Adipocyte (in vitro differentiated cells): ENCODE results near the gene ABCD2.
"Not testable (repeated sequence)": the region's sequence is repeated elsewhere in the genome, so short reads cannot be mapped to it uniquely, and the experiment has no call there.

Experiments used
- DNase-seq: peaks from one replicate; pipeline ENCODE4 v3.0.0-alpha.2; 2015; ENCODE audit warnings: low read depth
- H3K27me3 ChIP-seq: replicated peaks from 2 replicates; pipeline ENCODE4 v1.7.0; 2013; ENCODE audit warnings: mild to moderate bottlenecking, low read length, moderate library complexity; ENCODE audit not compliant: control insufficient read depth, insufficient read depth
- H3K36me3 ChIP-seq: 2 replicates; pipeline ENCODE4 v1.7.0; 2013; ENCODE audit warnings: low read length, mild to moderate bottlenecking, moderate library complexity; ENCODE audit not compliant: control insufficient read depth, insufficient read depth, severe bottlenecking
- H3K4me1 ChIP-seq: 2 replicates; pipeline ENCODE4 v1.7.0; 2013; ENCODE audit warnings: mild to moderate bottlenecking, low read length, moderate library complexity; ENCODE audit not compliant: control insufficient read depth, insufficient read depth
- H3K4me3 ChIP-seq: 2 replicates; pipeline ENCODE4 v1.7.0; 2013; ENCODE audit warnings: mild to moderate bottlenecking, low read length, moderate library complexity
- H3K9ac ChIP-seq: 2 replicates; pipeline ENCODE4 v1.7.0; 2013; ENCODE audit warnings: mild to moderate bottlenecking, low read length, moderate library complexity
- H3K9me3 ChIP-seq: 2 replicates; pipeline ENCODE4 v1.7.0; 2013; ENCODE audit warnings: mild to moderate bottlenecking, low read length, moderate library complexity; ENCODE audit not compliant: control insufficient read depth

Gene ABCD2

GRCh38 chr12:39587225-39587624 is 32.4 kb downstream of the ABCD2 start:
- no peak overlapping the region for H3K4me3 ChIP-seq
- no peaks in the 10 kb centered on the region for H3K27me3 ChIP-seq
- DNase-seq = no peak
- peak overlapping the region; percentile 66 for H3K9ac ChIP-seq
- H3K36me3 ChIP-seq = peaks cover 27% of the 10 kb centered on the region
- H3K4me1 ChIP-seq = peaks cover 45% of the 10 kb centered on the region
- H3K9me3 ChIP-seq = peaks cover 6% of the 10 kb centered on the region

GRCh38 chr12:39586816-39587215 is 32.8 kb downstream of the ABCD2 start:
- Histone ChIP-seq H3K9ac (peak overlapping the region; percentile 66), H3K27me3 (no peaks in the 10 kb centered on the region), H3K4me3 (no peak overlapping the region), H3K9me3 (peaks cover 6% of the 10 kb centered on the region), H3K4me1 (peaks cover 45% of the 10 kb centered on the region), H3K36me3 (peaks cover 27% of the 10 kb centered on the region)
- DNase-seq = peak; percentile 4

- Histone ChIP-seq H3K4me1 (peaks cover 37% of the 10 kb centered on the region), H3K9me3 (peaks cover 6% of the 10 kb centered on the region), H3K36me3 (peaks cover 46% of the 10 kb centered on the region), H3K27me3 (no peaks in the 10 kb centered on the region), H3K4me3 (peak overlapping the region; percentile 42), H3K9ac (peak overlapping the region; percentile 89)
- no peak for DNase-seq
Observed at GRCh38 chr12:39581592-39581991, 38.0 kb downstream of the ABCD2 start.

GRCh38 chr12:39575498-39575875 is 44.1 kb downstream of the ABCD2 start:
- Histone ChIP-seq H3K27me3 (no peaks in the 10 kb centered on the region), H3K36me3 (peaks cover 70% of the 10 kb centered on the region), H3K4me1 (peaks cover 17% of the 10 kb centered on the region), H3K9ac (no peak overlapping the region), H3K9me3 (no peaks in the 10 kb centered on the region), H3K4me3 (no peak overlapping the region)
- no peak for DNase-seq

- H3K4me3 ChIP-seq = no peak overlapping the region
- no peaks in the 10 kb centered on the region for H3K9me3 ChIP-seq
- DNase-seq = no peak
- no peak overlapping the region for H3K9ac ChIP-seq
- H3K27me3 ChIP-seq = no peaks in the 10 kb centered on the region
- H3K4me1 ChIP-seq = peaks cover 12% of the 10 kb centered on the region
- H3K36me3 ChIP-seq = peaks cover 76% of the 10 kb centered on the region
Observed at GRCh38 chr12:39574785-39575497, 44.7 kb downstream of the ABCD2 start.

- Histone ChIP-seq H3K9ac (no peak overlapping the region), H3K27me3 (no peaks in the 10 kb centered on the region), H3K4me3 (no peak overlapping the region), H3K4me1 (peaks cover 9% of the 10 kb centered on the region), H3K9me3 (peaks cover 4% of the 10 kb centered on the region), H3K36me3 (peaks cover 80% of the 10 kb centered on the region)
- DNase-seq = no peak
Observed at GRCh38 chr12:39574378-39574777, 45.2 kb downstream of the ABCD2 start.

GRCh38 chr12:39573971-39574370 is 45.6 kb downstream of the ABCD2 start:
- Histone ChIP-seq H3K9me3 (peaks cover 8% of the 10 kb centered on the region), H3K27me3 (no peaks in the 10 kb centered on the region), H3K9ac (no peak overlapping the region), H3K36me3 (peaks cover 80% of the 10 kb centered on the region), H3K4me3 (no peak overlapping the region), H3K4me1 (peaks cover 9% of the 10 kb centered on the region)
- DNase-seq = no peak

- Histone ChIP-seq H3K9ac (no peak overlapping the region), H3K36me3 (peaks cover 78% of the 10 kb centered on the region), H3K9me3 (peaks cover 11% of the 10 kb centered on the region), H3K27me3 (no peaks in the 10 kb centered on the region), H3K4me3 (no peak overlapping the region), H3K4me1 (peaks cover 9% of the 10 kb centered on the region)
- no peak for DNase-seq
Observed at GRCh38 chr12:39572551-39572950, 47.1 kb downstream of the ABCD2 start.

- H3K9ac ChIP-seq = no peak overlapping the region
- no peaks in the 10 kb centered on the region for H3K27me3 ChIP-seq
- peaks cover 72% of the 10 kb centered on the region for H3K36me3 ChIP-seq
- H3K9me3 ChIP-seq = peaks cover 11% of the 10 kb centered on the region
- DNase-seq = no peak
- H3K4me1 ChIP-seq = peaks cover 9% of the 10 kb centered on the region
- no peak overlapping the region for H3K4me3 ChIP-seq
Observed at GRCh38 chr12:39571351-39571750, 48.3 kb downstream of the ABCD2 start.

GRCh38 chr12:39553476-39553875 is 66.1 kb downstream of the ABCD2 start:
- H3K9me3 ChIP-seq = peaks cover 7% of the 10 kb centered on the region
- no peaks in the 10 kb centered on the region for H3K27me3 ChIP-seq
- no peak for DNase-seq
- no peak overlapping the region for H3K4me3 ChIP-seq
- peaks cover 47% of the 10 kb centered on the region for H3K36me3 ChIP-seq
- H3K9ac ChIP-seq = no peak overlapping the region
- no peaks in the 10 kb centered on the region for H3K4me1 ChIP-seq

- not testable (repeated sequence) for H3K27me3 ChIP-seq, H3K9me3 ChIP-seq, H3K36me3 ChIP-seq, H3K4me3 ChIP-seq, DNase-seq, H3K9ac ChIP-seq
- H3K4me1 ChIP-seq = peaks cover 14% of the 10 kb centered on the region
Observed at GRCh38 chr12:39544211-39544610, 75.4 kb downstream of the ABCD2 start.

GRCh38 chr12:39541471-39541870 is 78.1 kb downstream of the ABCD2 start:
- Histone ChIP-seq H3K9me3 (no peaks in the 10 kb centered on the region), H3K4me3 (no peak overlapping the region), H3K36me3 (no peaks in the 10 kb centered on the region), H3K4me1 (peaks cover 14% of the 10 kb centered on the region), H3K9ac (no peak overlapping the region), H3K27me3 (no peaks in the 10 kb centered on the region)
- no peak for DNase-seq
